HepG2 (cell line): Measurements from ENCODE around the gene MAP3K4. TPM values are rescaled to one million over a fixed set of nuclear protein-coding genes. Genes with fewer than 3 reads are reported as not detected.

Experiments used
- ATAC-seq: fragments of 200-7000 bp; cut with Tn5 transposase; 3 replicates; pipeline ENCODE4 v1.9.1; 2020; ENCODE audit warnings: mild to moderate bottlenecking, moderate library complexity
- BruUV-seq: library from RNA; stranded (reverse); fragments of 400-500 nt; replicated peaks from 2 replicates; lab custom pipeline; 2021; lab: Mats Ljungman, UMichigan
- CTCF ChIA-PET: fragments of 300-600 bp; formaldehyde crosslinking; extraction: SDS; loops from one replicate; lab custom pipeline; 2021; ENCODE audit warnings: low total read pairs, inconsistent platforms, low intra/inter-chr PET ratio; lab: Yijun Ruan, JAX
- POLR2A ChIA-PET: fragments of 350-600 bp; sonication (Branson Sonifier 250); formaldehyde crosslinking; loops from one replicate; lab custom pipeline; 2020; ENCODE audit warnings: antibody characterized with exemption, inconsistent platforms; lab: Yijun Ruan, JAX
- DNase-seq: peaks from one replicate; pipeline ENCODE4 v3.0.0-alpha.2; 2015; ENCODE audit warnings: low spot score
- FAIRE-seq: peaks from 3 replicates; lab custom pipeline; 2011; peaks lifted over from hg19 to GRCh38; lab: Jason Lieb, UNC
- H2AFZ ChIP-seq: one replicate; pipeline ENCODE4 v1.6.1; 2011; ENCODE audit warnings: low read length, inconsistent platforms
- H3K27ac ChIP-seq: fragments of 300-600 bp; 3 replicates; pipeline ENCODE4 v1.8.0; 2011; ENCODE audit warnings: mixed run types, mild to moderate bottlenecking, mixed read lengths, low read length, inconsistent platforms; ENCODE audit not compliant: insufficient read depth; ENCODE audit errors: extremely low read length
- H3K27me3 ChIP-seq, 2 experiments: fragments of 200-600 bp in 1 of 2; 2 replicates in 1 of 2; 3 replicates in 1 of 2; pipeline versions ENCODE4 v1.6.0 to v1.8.0; 2011; ENCODE audit warnings: low read length in 2 of 2, mild to moderate bottlenecking in 2 of 2, moderate library complexity in 2 of 2, inconsistent platforms in 1 of 2; ENCODE audit not compliant: insufficient read depth in 2 of 2, control insufficient read depth in 1 of 2
- H3K36me3 ChIP-seq, 2 experiments: fragments of 200-600 bp in 1 of 2; replicated peaks in 1 of 2; 2 replicates in 1 of 2; 3 replicates in 1 of 2; pipeline versions ENCODE4 v1.5.1 to v1.8.0; 2011; ENCODE audit warnings: low read length in 2 of 2, inconsistent platforms in 1 of 2; ENCODE audit not compliant: insufficient read depth in 2 of 2, control insufficient read depth in 1 of 2
- H3K4me1 ChIP-seq: 2 replicates; pipeline ENCODE4 v1.5.1; 2012; ENCODE audit warnings: low read length, inconsistent platforms; ENCODE audit not compliant: insufficient read depth
- H3K4me2 ChIP-seq: 2 replicates; pipeline ENCODE4 v1.6.0; 2011; ENCODE audit warnings: low read depth, low read length, inconsistent platforms
- H3K4me3 ChIP-seq, 3 experiments: fragments of 200-600 bp in 1 of 3; sonication (generic), shearing (Covaris generic) in 1 of 3; replicated peaks in 1 of 3; 2 replicates each; pipeline ENCODE4 v1.5.1; 2011 to 2016; ENCODE audit warnings: low read length in 3 of 3, inconsistent platforms in 2 of 3, low read depth in 2 of 3, mild to moderate bottlenecking in 2 of 3, control low read depth in 1 of 3, mixed read lengths in 1 of 3; ENCODE audit not compliant: insufficient read depth in 1 of 3
- H3K79me2 ChIP-seq: one replicate; pipeline ENCODE4 v1.6.1; 2011; ENCODE audit warnings: low read length, inconsistent platforms; ENCODE audit not compliant: insufficient read depth
- H3K9ac ChIP-seq: 2 replicates; pipeline ENCODE4 v1.6.0; 2011; ENCODE audit warnings: mild to moderate bottlenecking, low read depth, low read length, inconsistent platforms; ENCODE audit not compliant: insufficient read depth
- H3K9me3 ChIP-seq: 2 replicates; pipeline ENCODE4 v1.5.1; 2012; ENCODE audit warnings: mild to moderate bottlenecking, low read length
- H4K20me1 ChIP-seq: 2 replicates; pipeline ENCODE4 v1.6.0; 2011; ENCODE audit warnings: inconsistent platforms, mild to moderate bottlenecking, low read length, moderate library complexity; ENCODE audit not compliant: insufficient read depth
- ASH2L ChIP-seq: fragments of 300-600, 200-600 bp; sonication (generic); IDR thresholded peaks from 2 replicates; pipeline ENCODE4 v1.7.0; 2017; ENCODE audit warnings: low read depth, mild to moderate bottlenecking, moderate library complexity, mixed read lengths, low read length; ENCODE audit not compliant: insufficient read length
- CREB1 ChIP-seq, 2 experiments: fragments of 450-650 bp in 1 of 2; IDR thresholded peaks; 2 replicates each; pipeline ENCODE4 v1.6.1; 2016 to 2017; ENCODE audit warnings: control low read depth in 1 of 2, mild to moderate bottlenecking in 1 of 2, missing compliant biosample characterization in 1 of 2, missing genetic modification characterization in 1 of 2
- ETV5 ChIP-seq: IDR thresholded peaks from 2 replicates; pipeline ENCODE4 v1.6.1; 2018; ENCODE audit warnings: missing biosample characterization, missing genetic modification reagents, inconsistent platforms, borderline replicate concordance
- HDAC2 ChIP-seq: sonication (generic); formaldehyde crosslinking; IDR thresholded peaks from 2 replicates; pipeline ENCODE4 v1.4.0; 2020; ENCODE audit warnings: missing genetic modification reagents
- HNRNPLL ChIP-seq: fragments of 200-400 bp; formaldehyde crosslinking; IDR thresholded peaks from 2 replicates; pipeline ENCODE4 v1.6.1; 2017; ENCODE audit warnings: mild to moderate bottlenecking, low read depth, low read length; ENCODE audit not compliant: poor library complexity, severe bottlenecking
- PRPF4 ChIP-seq: fragments of 200-400 bp; formaldehyde crosslinking; IDR thresholded peaks from 2 replicates; pipeline ENCODE4 v1.6.1; 2016; ENCODE audit warnings: low read length, low read depth; ENCODE audit not compliant: poor library complexity, severe bottlenecking
- SSRP1 ChIP-seq: IDR thresholded peaks from 2 replicates; pipeline ENCODE4 v1.6.1; 2016; ENCODE audit warnings: control low read depth
- TEAD3 ChIP-seq: optimal IDR thresholded peaks from 2 replicates; pipeline ENCODE3; 2016; ENCODE audit warnings: borderline replicate concordance
- ZNF451 ChIP-seq: sonication (generic); formaldehyde crosslinking; IDR thresholded peaks from 2 replicates; pipeline ENCODE4 v1.5.0; 2020; ENCODE audit warnings: mild to moderate bottlenecking, missing genetic modification reagents
- ZNF770 ChIP-seq: sonication (generic); formaldehyde crosslinking; IDR thresholded peaks from 2 replicates; pipeline ENCODE4 v1.5.0; 2020; ENCODE audit warnings: mild to moderate bottlenecking, missing genetic modification reagents
- ZNF782 ChIP-seq: sonication (generic); formaldehyde crosslinking; IDR thresholded peaks from 2 replicates; pipeline ENCODE4 v1.4.0; 2020; ENCODE audit warnings: missing genetic modification reagents, mild to moderate bottlenecking, borderline replicate concordance
- WGBS: methylation state at CpG from one replicate; pipeline ENCODE4 v1.1.6; 2017; ENCODE audit warnings: low lambda C conversion rate; 5-methylcytosine and 5-hydroxymethylcytosine counted together
- in situ Hi-C: cut with HindIII; loops from 2 replicates; pipeline ENCODE4 v1.10.0; 2017; ENCODE audit warnings: low pct_unique_long_range_greater_than_20kb; ENCODE audit not compliant: extremely low pct_ligation_motif_present
- intact Hi-C: fragments of 100-400 bp; cut with micrococcal nuclease; formaldehyde crosslinking; loops from one replicate; pipeline ENCODE4 v1.10.0; 2022; ENCODE audit not compliant: unreplicated experiment
- polyA plus RNA-seq, 8 experiments: library from polyadenylated mRNA; depleted of rRNA in 3 of 8; stranded (reverse) in 7 of 8; unstranded in 1 of 8; fragments of >200 nt; fragmentation: Illumina TruSeq in 4 of 8; extraction: Trizol in 4 of 8; gene quantifications; 2 replicates each; pipeline versions ENCODE4 v1.2.1 to v1.2.3, GENCODE V29; 2011 to 2016; ENCODE audit warnings: low read depth in 4 of 8, missing spikeins in 1 of 8, mixed read lengths in 1 of 8; ENCODE audit not compliant: insufficient read depth in 1 of 8
- total RNA-seq, 5 experiments: library from RNA; depleted of rRNA; stranded (reverse); fragments of >200 nt; fragmentation: Illumina TruSeq; extraction: Trizol; gene quantifications; 2 replicates each; pipeline ENCODE4 v1.2.3, GENCODE V29; 2016; ENCODE audit warnings: low read depth in 1 of 5

The MAP3K4 gene
- total and polyA plus RNA-seq, 2 of the 13 experiments (the other 11 are each of a cell fraction or from before 2014, with no cell fraction given): 12.9 to 33.6 TPM

GRCh38 chr6:161038229-161039031, 46.9 kb downstream of the MAP3K4 start:
- Histone ChIP-seq H3K27me3 (no peaks in the 10 kb centered on the region), H3K4me1 (0 out of 2 replicates have a peak, but pooled peaks cover 4% of the 10 kb centered on the region), H3K36me3 (peaks cover 11 to 52% of the 10 kb centered on the region in 2 experiments), H3K4me3 (no peak overlapping the region), H2AFZ (no peak overlapping the region), H3K4me2 (no peak overlapping the region), H3K79me2 (no peaks in the 10 kb centered on the region), H3K9ac (no peak overlapping the region), H4K20me1 (no peaks in the 10 kb centered on the region), H3K9me3 (no peaks in the 10 kb centered on the region), H3K27ac (no peak overlapping the region)
- CTCF ChIA-PET: no interaction called here
- no peak for DNase-seq
- 95% methylated on average over 3 of the region's 3 CpGs for WGBS
- in situ Hi-C loops: no loop called here
- POLR2A ChIA-PET: no interaction called here
- TF ChIP-seq ASH2L: no peak
- no peak for TF ChIP-seq ZNF451 (CRISPR knock-in tag)
- no peak for TF ChIP-seq HNRNPLL
- TF ChIP-seq PRPF4: no peak
- no peak for TF ChIP-seq ETV5 (CRISPR knock-in tag)
- no peak for TF ChIP-seq SSRP1 (CRISPR knock-in tag)
- TF ChIP-seq HDAC2 (CRISPR knock-in tag): no peak
- TF ChIP-seq ZNF770 (CRISPR knock-in tag): no peak
- TF ChIP-seq ZNF782: no peak
- no peak for TF ChIP-seq CREB1 (IDR thresholded peaks at IDR 0.05)
- no peak for TF ChIP-seq CREB1 (CRISPR knock-in tag; IDR thresholded peaks at IDR 0.05)
- no peak for TF ChIP-seq TEAD3 (CRISPR knock-in tag)
- FAIRE-seq: no peak
- BruUV-seq: no TSS peak
- intact Hi-C loops: no loop called here
- no peak for ATAC-seq
